GM19240 (cell line): ENCODE results near the gene SDK1.
"Not testable (repeated sequence)": the region's sequence is repeated elsewhere in the genome, so short reads cannot be mapped to it uniquely, and the experiment has no call there.

Experiments used
- DNase-seq: peaks from one replicate; pipeline ENCODE4 v3.0.0; 2011; ENCODE audit warnings: low spot score; ENCODE audit not compliant: insufficient read length

SDK1 gene

GRCh38 chr7:3649678-3650440 lies 348.8 kb downstream of the SDK1 start:
- no peak for DNase-seq

GRCh38 chr7:3650844-3651243 lies 349.8 kb downstream of the SDK1 start:
- no peak for DNase-seq

- DNase-seq = no peak
These were observed 354.6 kb downstream of the SDK1 start for GRCh38 chr7:3655635-3656034.

GRCh38 chr7:3657206-3657605 lies 356.2 kb downstream of the SDK1 start:
- no peak for DNase-seq

GRCh38 chr7:3668743-3669142 lies 367.7 kb downstream of the SDK1 start:
- DNase-seq = no peak

- DNase-seq = no peak
These were observed 369.8 kb downstream of the SDK1 start for GRCh38 chr7:3670898-3671297.

- DNase-seq = no peak
These were observed 372.5 kb downstream of the SDK1 start for GRCh38 chr7:3673524-3673923.

GRCh38 chr7:3678314-3678810 lies 377.3 kb downstream of the SDK1 start:
- no peak for DNase-seq

GRCh38 chr7:3682028-3682710 lies 381.1 kb downstream of the SDK1 start:
- no peak for DNase-seq

GRCh38 chr7:3683546-3684539 lies 382.8 kb downstream of the SDK1 start:
- no peak for DNase-seq

GRCh38 chr7:3688071-3688470 lies 387.0 kb downstream of the SDK1 start:
- no peak for DNase-seq

- DNase-seq = no peak
These were observed 387.8 kb downstream of the SDK1 start for GRCh38 chr7:3688842-3689241.

GRCh38 chr7:3691478-3692158 lies 390.6 kb downstream of the SDK1 start:
- DNase-seq = no peak

- DNase-seq = no peak
These were observed 394.6 kb downstream of the SDK1 start for GRCh38 chr7:3695602-3696001.

GRCh38 chr7:3696113-3696512 lies 395.1 kb downstream of the SDK1 start:
- DNase-seq = no peak

- DNase-seq = no peak
These were observed 396.4 kb downstream of the SDK1 start for GRCh38 chr7:3697472-3697871.

GRCh38 chr7:3705258-3705657 lies 404.2 kb downstream of the SDK1 start:
- DNase-seq = no peak

GRCh38 chr7:3706091-3706490 lies 405.0 kb downstream of the SDK1 start:
- not testable (repeated sequence) for DNase-seq

GRCh38 chr7:3710122-3710521 lies 409.1 kb downstream of the SDK1 start:
- no peak for DNase-seq

- DNase-seq = no peak
These were observed 409.5 kb downstream of the SDK1 start for GRCh38 chr7:3710531-3710930.

- no peak for DNase-seq
These were observed 411.8 kb downstream of the SDK1 start for GRCh38 chr7:3712841-3713240.
